DOHH2 (cell line): Measurements from ENCODE around the gene NAPG.
"Not testable (repeated sequence)": the region's sequence is repeated elsewhere in the genome, so short reads cannot be mapped to it uniquely, and the experiment has no call there.

Experiments used
- H3F3A ChIP-seq: fragments of 200-600 bp; sonication (generic), shearing (Covaris generic); 2 replicates; pipeline ENCODE4 v1.6.0; 2016; ENCODE audit warnings: antibody characterized with exemption, mild to moderate bottlenecking; ENCODE audit not compliant: control insufficient read depth, insufficient read depth
- H3K27ac ChIP-seq: fragments of 200-600 bp; sonication (generic); 2 replicates; pipeline ENCODE4 v1.5.1; 2014; ENCODE audit warnings: low read depth, mild to moderate bottlenecking, low read length, moderate library complexity
- H3K27me3 ChIP-seq: fragments of 200-600 bp; sonication (generic); 2 replicates; pipeline ENCODE4 v1.6.1; 2014; ENCODE audit warnings: mild to moderate bottlenecking, low read length, mixed read lengths; ENCODE audit not compliant: control insufficient read depth
- H3K36me3 ChIP-seq: fragments of 200-600 bp; sonication (generic); 2 replicates; pipeline ENCODE4 v1.6.1; 2014; ENCODE audit warnings: mild to moderate bottlenecking, low read length, moderate library complexity, mixed read lengths; ENCODE audit not compliant: control insufficient read depth
- H3K4me1 ChIP-seq: fragments of 200-600 bp; sonication (generic); 2 replicates; pipeline ENCODE4 v1.6.1; 2014; ENCODE audit warnings: mild to moderate bottlenecking, low read length, mixed read lengths; ENCODE audit not compliant: control insufficient read depth
- H3K4me2 ChIP-seq: fragments of 200-600 bp; sonication (generic); 2 replicates; pipeline ENCODE4 v1.6.0; 2014; ENCODE audit warnings: mild to moderate bottlenecking, low read length, moderate library complexity
- H3K4me3 ChIP-seq: fragments of 200-600 bp; sonication (generic); 2 replicates; pipeline ENCODE4 v1.5.1; 2014; ENCODE audit warnings: mild to moderate bottlenecking, low read length, mixed read lengths
- H3K79me2 ChIP-seq: fragments of 200-600 bp; sonication (generic); 2 replicates; pipeline ENCODE4 v1.6.1; 2014; ENCODE audit warnings: mild to moderate bottlenecking, low read length, mixed read lengths; ENCODE audit not compliant: control insufficient read depth
- H3K9me2 ChIP-seq: fragments of 200-600 bp; sonication (generic); replicated peaks from 2 replicates; pipeline ENCODE4 v1.6.1; 2014; ENCODE audit warnings: mild to moderate bottlenecking, low read length, mixed read lengths; ENCODE audit not compliant: control insufficient read depth
- H3K9me3 ChIP-seq: fragments of 200-600 bp; sonication (generic); 2 replicates; pipeline ENCODE4 v1.6.1; 2014; ENCODE audit warnings: antibody characterized with exemption, low read length, mixed read lengths; ENCODE audit not compliant: control insufficient read depth, insufficient read depth
- H4K20me1 ChIP-seq: fragments of 200-600 bp; sonication (generic); 2 replicates; pipeline ENCODE4 v1.6.0; 2014; ENCODE audit warnings: low read depth, mild to moderate bottlenecking, antibody characterized with exemption, low read length, moderate library complexity; ENCODE audit not compliant: control insufficient read depth, insufficient read depth
- EZH2phosphoT487 ChIP-seq: fragments of 200-600 bp; sonication (generic); IDR thresholded peaks from 2 replicates; pipeline ENCODE4 v1.6.1; 2017; ENCODE audit warnings: borderline replicate concordance, mild to moderate bottlenecking, antibody characterized with exemption, low read length, moderate library complexity, mixed read lengths
- TF ChIP-seq, protein P1 (sequence below): fragments of 200-600 bp; sonication (generic); IDR thresholded peaks from one replicate; pipeline ENCODE4 v1.5.1; 2014; ENCODE audit warnings: antibody characterized with exemption, mild to moderate bottlenecking, low read depth, low read length; ENCODE audit not compliant: poor library complexity, severe bottlenecking

Gene NAPG

DNA sequence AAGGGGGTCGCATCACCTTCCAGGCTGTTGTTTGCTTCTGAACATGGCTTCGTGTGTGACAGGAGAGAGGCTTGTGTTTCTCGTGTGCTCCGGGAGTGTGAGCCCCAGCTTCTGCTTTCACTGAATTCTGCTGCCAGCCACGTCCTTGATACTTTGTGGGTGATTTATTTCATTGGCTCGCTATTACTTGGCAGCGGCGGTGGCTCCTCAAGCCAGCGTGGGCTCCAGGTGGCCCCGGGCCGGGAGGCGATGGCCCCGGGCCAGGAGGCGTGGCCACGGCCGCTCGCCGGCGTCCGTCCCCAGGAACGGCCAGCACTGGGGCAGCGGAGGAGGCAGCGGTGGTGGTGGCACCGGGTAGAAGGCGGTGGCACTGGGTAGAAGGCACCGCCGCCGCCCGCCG is 63.1 kb downstream of the NAPG start:
- H3K27ac ChIP-seq, result no peak overlapping the region
- TF ChIP-seq, protein P1, sequence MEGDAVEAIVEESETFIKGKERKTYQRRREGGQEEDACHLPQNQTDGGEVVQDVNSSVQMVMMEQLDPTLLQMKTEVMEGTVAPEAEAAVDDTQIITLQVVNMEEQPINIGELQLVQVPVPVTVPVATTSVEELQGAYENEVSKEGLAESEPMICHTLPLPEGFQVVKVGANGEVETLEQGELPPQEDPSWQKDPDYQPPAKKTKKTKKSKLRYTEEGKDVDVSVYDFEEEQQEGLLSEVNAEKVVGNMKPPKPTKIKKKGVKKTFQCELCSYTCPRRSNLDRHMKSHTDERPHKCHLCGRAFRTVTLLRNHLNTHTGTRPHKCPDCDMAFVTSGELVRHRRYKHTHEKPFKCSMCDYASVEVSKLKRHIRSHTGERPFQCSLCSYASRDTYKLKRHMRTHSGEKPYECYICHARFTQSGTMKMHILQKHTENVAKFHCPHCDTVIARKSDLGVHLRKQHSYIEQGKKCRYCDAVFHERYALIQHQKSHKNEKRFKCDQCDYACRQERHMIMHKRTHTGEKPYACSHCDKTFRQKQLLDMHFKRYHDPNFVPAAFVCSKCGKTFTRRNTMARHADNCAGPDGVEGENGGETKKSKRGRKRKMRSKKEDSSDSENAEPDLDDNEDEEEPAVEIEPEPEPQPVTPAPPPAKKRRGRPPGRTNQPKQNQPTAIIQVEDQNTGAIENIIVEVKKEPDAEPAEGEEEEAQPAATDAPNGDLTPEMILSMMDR, result no peak
- H3K36me3 ChIP-seq, result no peaks in the 10 kb centered on the region
- H3K4me2 ChIP-seq, result no peak overlapping the region
- H3K9me2 ChIP-seq, result no peaks in the 10 kb centered on the region
- no peaks in the 10 kb centered on the region for H4K20me1 ChIP-seq
- H3K27me3 ChIP-seq, result no peaks in the 10 kb centered on the region
- H3K79me2 ChIP-seq, result no peaks in the 10 kb centered on the region
- no peaks in the 10 kb centered on the region for H3K4me1 ChIP-seq
- H3K4me3 ChIP-seq, result no peak overlapping the region
- H3F3A ChIP-seq, result no peaks in the 10 kb centered on the region
- no peaks in the 10 kb centered on the region; the same call in 1 of the 2 replicates for H3K9me3 ChIP-seq

- no peaks in the 10 kb centered on the region for H3K9me2 ChIP-seq
- H3K79me2 ChIP-seq, result no peaks in the 10 kb centered on the region
- H3K4me2 ChIP-seq, result no peak overlapping the region
- no peaks in the 10 kb centered on the region for H3F3A ChIP-seq
- H3K27me3 ChIP-seq, result no peaks in the 10 kb centered on the region
- H3K36me3 ChIP-seq, result no peaks in the 10 kb centered on the region
- no peak overlapping the region for H3K27ac ChIP-seq
- no peaks in the 10 kb centered on the region; the same call in 1 of the 2 replicates for H3K9me3 ChIP-seq
- TF ChIP-seq EZH2phosphoT487, result no peak
- TF ChIP-seq, protein P1, result no peak
- no peak overlapping the region for H3K4me3 ChIP-seq
- no peaks in the 10 kb centered on the region for H3K4me1 ChIP-seq
- H4K20me1 ChIP-seq, result no peaks in the 10 kb centered on the region
Observed at GRCh38 chr18:10590412-10590811, 64.6 kb downstream of the NAPG start.

DNA sequence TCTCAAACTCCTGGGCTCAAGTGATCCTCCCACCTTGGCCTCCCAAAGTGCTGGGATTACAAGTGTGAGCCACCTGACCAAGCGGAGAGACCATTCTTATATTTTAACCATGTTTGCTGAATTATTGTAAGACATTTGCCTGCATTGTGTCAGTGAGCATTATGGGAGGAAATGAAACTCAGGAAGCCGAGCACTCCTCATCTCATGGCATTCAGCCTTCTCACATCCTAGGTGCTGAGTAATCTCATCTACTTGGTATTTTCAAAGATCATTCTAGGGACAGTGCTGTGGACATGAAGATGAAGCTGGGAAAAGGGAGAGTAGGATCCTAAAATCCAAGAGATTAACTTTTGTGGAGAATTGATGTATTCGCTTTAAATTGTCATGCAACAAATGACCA is 66.1 kb downstream of the NAPG start:
- no peak overlapping the region for H3K4me3 ChIP-seq
- no peaks in the 10 kb centered on the region for H4K20me1 ChIP-seq
- H3K9me2 ChIP-seq, result no peaks in the 10 kb centered on the region
- H3K4me2 ChIP-seq, result no peak overlapping the region
- no peaks in the 10 kb centered on the region; the same call in 1 of the 2 replicates for H3K9me3 ChIP-seq
- no peaks in the 10 kb centered on the region for H3K27me3 ChIP-seq
- no peak overlapping the region for H3K27ac ChIP-seq
- no peak for TF ChIP-seq EZH2phosphoT487
- TF ChIP-seq, protein P1, result no peak
- H3K36me3 ChIP-seq, result no peaks in the 10 kb centered on the region
- no peaks in the 10 kb centered on the region for H3K4me1 ChIP-seq
- H3F3A ChIP-seq, result no peaks in the 10 kb centered on the region
- H3K79me2 ChIP-seq, result no peaks in the 10 kb centered on the region

GRCh38 chr18:10593366-10594022 is 67.7 kb downstream of the NAPG start:
- not testable (repeated sequence) for H3K36me3 ChIP-seq, H3K79me2 ChIP-seq, H3K4me3 ChIP-seq, H3K4me1 ChIP-seq, H3K27ac ChIP-seq, H3K4me2 ChIP-seq, H3K9me3 ChIP-seq, H4K20me1 ChIP-seq, H3K27me3 ChIP-seq, H3F3A ChIP-seq, H3K9me2 ChIP-seq

DNA sequence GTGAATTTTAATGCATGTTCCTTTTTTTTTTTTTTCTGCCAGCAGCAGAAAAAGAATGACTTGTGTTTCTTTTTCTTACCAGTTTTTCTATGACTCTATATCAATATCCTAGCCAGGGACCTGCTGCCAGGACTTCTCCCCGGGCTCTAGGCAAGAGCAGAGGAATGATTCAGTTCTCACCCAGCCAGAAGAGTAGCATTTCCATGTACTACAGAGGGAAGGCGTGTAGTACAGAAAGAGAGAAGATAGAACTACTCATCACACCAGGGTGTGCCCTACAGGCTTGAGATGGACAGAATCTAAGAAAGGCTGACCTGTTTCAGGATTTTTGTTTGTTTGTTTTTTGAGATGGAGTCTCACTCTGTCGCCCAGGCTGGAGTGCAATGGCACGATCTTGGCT is 70.1 kb downstream of the NAPG start:
- H3K27ac ChIP-seq, H3K9me3 ChIP-seq, H3K4me1 ChIP-seq, H3K9me2 ChIP-seq, H3K36me3 ChIP-seq, H3K27me3 ChIP-seq, H3K79me2 ChIP-seq, H3K4me2 ChIP-seq, H3K4me3 ChIP-seq, H4K20me1 ChIP-seq, H3F3A ChIP-seq: not testable (repeated sequence)

- H3F3A ChIP-seq, H3K27ac ChIP-seq, H3K27me3 ChIP-seq, H3K4me3 ChIP-seq, H3K36me3 ChIP-seq, H3K4me2 ChIP-seq, H3K4me1 ChIP-seq, H3K9me2 ChIP-seq, H4K20me1 ChIP-seq, H3K9me3 ChIP-seq, H3K79me2 ChIP-seq: not testable (repeated sequence)
Observed at GRCh38 chr18:10597695-10598094, 71.9 kb downstream of the NAPG start.
